ENCODE measurements around the gene ZNF865.
A peak's percentile ranks its signal among the peaks of the same experiment; 100 is the strongest.

ZNF865 gene

DNA sequence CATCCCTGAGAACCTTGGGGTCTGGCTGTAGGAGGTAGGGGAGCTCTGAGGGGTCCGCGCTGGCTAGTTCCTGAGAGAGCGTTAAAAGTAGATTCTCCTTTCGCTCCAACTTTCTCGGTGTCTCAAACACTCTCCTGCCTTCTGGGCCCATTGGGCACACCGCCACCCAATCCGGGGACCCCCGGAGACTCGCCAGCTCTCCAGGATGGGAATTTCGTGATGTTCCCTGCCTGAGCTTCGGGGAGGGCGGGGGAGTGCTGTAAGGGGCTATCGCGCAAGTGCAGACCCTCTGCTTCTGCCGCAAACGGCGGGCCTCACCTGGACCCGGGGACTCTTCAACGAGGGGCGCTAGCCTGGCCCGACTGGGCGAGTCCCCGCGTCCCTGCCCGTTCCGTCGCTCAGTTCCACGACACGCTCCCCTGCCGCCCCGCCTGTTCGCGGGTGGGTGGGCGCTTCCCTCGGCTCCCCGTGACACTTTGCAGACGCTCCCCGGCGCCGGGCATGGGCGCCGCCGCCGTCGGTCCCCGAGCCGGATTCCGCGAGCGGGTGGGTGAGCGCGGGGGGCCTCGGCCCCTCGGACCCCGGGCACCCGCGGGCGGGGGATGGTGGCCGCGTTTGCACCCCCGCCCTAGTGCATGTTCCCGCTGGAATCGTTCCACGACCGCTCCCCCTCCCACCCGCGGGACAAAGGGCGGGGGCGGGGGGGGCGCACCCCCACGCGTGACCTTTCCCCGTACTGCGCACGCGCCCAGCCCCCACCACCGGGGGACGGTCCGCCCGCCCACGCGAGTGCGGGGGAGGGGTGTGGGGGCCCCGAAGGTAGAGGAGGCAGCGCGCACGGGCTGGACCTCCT, 42.5 kb downstream of the ZNF865 start, which contains the start of gene CCDC106:
CCDC106 (plus strand) TSS at position 481 of the 853 bp plus-strand sequence. CDS start 835 bp downstream, outside the sequence.
- peak; percentile 38 for DNase-seq

DNA sequence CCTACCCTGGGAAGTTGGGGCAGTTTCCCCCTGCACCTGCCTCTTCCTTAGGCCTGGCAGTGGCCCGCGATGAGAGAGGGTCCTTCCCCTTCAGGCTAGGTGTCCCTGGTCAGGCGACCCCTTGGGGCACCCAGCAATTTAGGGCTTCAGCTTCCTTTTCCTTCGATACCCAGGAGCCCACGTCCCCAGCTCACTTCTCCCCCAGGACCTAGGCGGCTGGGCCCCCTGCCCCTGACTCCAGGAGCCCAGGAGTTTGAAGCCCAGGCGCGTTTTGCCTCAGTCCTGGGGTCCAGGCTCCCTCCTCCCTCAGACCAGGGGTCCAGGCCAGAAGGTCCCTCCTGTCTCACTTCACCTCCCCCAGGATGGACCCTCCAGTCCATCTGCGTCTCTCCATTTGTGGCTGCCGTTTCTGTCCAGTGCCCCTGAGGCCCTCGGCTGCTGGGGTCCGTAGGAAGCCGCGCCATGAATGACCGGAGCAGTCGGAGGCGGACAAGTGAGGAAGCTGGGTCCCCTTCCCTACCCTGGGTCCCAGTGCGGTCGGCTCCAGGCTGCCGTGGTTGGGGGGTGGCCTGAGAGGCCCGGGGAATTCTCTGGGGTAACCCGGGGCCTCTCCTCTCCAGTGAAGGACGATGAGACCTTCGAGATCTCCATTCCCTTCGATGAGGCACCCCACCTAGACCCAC, 43.3 kb downstream of the ZNF865 start:
- no peak for DNase-seq

DNA sequence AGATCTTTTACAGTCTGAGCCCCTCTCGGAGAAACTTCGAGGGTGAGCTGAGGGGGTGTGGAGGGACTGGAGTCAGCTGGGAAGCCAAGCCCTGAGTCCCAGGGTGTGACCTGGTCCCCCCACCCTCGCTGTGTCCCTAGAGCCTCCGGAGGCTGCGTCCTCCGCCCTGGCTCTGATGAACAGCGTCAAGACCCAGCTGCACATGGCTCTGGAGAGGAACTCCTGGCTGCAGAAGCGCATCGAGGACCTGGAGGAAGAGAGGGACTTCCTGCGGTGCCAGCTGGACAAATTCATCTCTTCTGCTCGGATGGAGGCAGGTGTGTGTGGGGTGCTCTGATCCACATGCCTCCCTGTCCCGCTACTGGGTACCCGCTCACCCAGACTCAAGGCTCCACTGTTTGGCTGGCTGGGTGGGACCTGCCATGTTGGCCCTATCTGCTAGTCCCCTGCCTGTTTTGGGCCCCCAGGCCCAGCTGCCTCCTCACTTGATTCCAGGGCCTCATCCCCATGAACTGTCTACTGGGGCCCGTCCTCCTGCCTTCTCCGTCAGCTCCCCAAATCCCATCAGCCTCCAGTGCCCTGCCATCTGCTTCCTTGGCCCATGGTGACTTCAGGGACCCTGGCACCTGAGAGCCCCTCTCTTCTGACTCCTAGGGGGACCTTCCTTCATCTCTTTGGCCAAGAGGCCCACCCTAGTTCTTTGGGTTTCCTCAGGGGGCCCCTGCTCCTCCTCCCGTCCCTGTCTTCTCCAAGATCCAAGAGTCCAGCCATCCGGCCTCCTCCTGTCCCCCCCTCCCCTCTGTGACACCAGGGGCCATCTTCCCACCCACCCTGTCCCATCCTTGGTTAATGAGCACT, 44.0 kb downstream of the ZNF865 start:
- no peak for DNase-seq

DNA sequence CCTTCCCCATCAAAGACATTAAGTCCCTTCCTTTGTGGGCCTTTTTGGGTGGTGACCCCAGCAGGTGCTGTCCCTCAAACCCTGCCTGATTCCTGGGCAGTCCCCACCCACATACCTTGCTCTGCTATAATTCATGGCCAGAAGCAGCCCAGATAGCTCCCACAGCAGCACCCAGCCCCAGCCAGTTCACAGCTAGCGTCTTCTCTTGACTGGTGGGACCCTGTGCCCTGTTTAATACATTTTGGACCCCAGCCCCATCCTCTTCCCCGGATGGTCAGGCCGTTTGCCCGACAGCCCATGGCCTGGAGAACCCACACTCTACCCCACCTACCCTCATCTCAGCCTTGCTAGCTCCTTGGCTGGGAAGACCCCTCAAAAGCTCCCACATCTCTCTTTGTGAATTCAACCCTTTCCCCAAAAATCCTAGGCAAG, 44.7 kb downstream of the ZNF865 start:
- no peak for DNase-seq

DNA sequence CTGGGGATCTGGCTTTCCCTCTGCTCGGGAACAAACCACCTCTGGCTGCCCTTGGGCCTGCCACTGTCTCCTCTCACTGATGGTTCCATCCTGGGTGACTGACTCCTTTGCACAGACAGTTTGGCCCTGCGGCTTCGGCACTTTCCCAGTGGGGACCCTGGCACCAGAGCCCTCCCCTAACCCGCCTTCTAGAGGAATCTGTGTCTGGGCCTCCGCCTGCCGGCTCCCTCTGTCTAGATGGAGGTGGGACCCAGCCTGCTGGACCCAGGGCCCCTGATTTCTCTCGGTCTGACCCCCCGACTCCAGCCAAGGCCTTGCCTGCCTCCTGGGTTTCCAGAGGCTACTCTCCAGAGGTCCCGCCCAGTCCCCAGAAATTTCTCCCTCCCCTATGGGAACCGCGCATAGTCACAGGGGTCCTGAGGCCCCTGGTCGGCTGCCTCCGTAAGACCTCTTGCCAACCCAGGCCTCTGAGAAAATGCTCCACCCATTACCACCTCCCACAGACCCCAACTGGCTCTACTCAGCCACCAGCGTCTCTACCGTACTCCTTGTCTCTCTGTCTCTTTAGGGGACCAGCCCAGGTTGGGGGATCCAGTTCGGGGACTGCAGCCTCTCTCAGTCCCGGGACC, 45.3 kb downstream of the ZNF865 start:
- DNase-seq, result no peak

DNA sequence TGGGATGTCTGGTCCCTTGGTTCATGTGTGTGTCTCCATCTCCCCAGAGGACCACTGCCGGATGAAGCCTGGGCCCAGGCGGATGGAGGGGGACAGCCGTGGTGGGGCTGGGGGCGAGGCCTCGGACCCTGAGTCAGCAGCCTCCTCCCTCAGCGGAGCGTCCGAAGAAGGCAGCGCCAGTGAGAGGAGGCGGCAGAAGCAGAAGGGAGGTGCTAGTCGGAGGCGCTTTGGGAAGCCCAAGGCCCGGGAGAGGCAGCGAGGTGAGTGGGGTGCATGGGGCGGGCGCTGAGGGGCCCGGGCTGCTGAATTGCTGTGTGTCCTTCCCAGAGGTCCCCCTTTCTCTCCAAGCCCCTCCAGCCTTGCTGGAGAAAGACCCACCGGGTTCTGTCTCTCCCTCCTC, 45.8 kb downstream of the ZNF865 start:
- DNase-seq, result no peak

DNA sequence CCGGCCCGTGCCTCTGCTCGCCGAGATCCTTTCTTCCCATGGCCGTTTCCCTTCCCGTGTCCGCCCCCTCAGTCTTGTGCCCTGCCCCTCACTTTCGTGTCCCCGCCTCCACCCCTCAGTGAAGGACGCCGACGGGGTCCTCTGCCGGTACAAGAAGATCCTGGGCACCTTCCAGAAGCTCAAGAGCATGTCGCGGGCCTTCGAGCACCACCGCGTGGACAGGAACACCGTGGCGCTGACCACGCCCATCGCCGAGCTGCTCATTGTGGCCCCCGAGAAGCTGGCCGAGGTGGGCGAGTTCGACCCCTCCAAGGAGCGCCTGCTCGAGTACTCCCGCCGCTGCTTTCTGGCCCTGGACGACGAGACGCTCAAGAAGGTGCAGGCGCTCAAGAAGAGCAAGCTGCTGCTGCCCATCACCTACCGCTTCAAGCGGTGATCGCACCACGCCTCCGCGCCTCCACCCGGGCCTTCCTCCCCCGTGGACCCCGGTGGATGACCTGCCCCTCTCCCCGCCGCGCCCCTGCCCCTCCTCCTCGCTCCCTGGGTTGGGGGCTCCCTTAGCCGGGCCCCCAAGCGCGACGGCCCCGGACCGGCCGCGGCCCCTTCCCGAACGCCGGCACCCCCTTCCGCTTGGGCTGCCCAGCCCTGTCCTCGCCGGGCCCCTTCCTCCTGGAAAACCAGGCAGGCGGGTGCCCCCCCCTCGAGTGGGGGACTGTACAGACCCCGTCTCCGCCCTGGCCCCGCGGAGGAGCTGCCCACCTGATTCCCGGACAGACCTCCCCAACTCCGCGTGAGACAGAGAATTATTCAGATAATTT, 47.1 kb downstream of the ZNF865 start:
- DNase-seq, result no peak

DNA sequence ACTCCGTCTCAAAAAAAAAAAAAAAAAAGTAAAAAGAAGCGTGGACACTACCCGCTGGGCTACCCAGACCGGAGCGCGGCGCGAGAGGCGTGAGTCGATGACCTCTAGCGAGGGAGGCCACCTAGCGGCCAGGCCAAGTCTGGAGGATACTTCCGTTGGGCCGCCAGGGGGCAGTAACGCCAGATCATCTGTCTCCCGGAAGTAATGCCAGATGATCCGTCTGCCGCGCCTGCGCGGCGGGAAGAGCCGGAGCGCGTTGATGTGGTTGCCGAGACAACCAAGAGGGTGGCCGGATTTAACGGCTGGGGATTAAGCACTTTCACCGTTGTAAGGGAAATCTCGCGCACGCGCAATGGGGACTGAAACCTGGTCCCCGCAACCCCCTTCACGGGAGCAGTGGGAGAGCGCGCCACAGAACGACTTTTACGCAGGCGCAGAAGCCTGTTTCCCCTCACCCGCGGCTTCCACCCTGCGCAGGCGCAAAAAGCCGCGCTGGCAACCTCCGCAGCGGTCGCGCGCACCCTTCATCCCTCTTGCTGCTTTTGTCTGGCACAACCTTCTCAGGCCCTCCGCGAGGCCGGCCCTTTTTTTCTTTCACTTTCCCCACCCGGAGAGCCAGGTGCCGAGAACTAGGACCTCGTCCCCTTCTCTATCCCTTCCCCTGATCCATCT, 48.3 kb downstream of the ZNF865 start:
- peak; percentile 96 for DNase-seq

DNA sequence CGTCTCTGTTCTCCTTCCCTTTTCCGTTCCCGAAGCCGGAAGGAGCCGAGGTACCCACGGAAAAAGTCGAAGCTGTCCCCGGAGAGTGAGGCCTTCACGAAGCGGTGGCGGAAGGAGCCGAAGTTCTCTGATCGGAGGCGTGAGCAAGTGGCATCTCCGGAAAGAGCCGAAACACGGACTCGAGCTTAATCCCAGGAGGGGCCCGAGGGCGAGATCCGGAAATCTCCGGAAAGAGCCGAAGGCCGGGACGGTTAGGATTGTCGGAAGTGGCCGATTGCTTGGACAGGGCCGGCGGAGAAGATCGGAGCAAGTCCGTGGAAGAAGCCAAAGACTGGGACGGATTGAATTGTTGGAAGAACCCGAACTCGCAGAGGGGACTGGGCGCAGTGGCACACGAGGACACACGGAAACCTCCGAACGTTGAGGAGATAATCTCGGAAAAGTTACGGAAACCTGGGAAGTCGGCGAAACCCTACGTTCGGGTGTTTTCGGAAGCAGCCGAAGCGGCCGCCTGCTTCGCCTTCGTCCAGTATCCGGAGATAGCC, 48.9 kb downstream of the ZNF865 start:
- DNase-seq, result peak; percentile 98

DNA sequence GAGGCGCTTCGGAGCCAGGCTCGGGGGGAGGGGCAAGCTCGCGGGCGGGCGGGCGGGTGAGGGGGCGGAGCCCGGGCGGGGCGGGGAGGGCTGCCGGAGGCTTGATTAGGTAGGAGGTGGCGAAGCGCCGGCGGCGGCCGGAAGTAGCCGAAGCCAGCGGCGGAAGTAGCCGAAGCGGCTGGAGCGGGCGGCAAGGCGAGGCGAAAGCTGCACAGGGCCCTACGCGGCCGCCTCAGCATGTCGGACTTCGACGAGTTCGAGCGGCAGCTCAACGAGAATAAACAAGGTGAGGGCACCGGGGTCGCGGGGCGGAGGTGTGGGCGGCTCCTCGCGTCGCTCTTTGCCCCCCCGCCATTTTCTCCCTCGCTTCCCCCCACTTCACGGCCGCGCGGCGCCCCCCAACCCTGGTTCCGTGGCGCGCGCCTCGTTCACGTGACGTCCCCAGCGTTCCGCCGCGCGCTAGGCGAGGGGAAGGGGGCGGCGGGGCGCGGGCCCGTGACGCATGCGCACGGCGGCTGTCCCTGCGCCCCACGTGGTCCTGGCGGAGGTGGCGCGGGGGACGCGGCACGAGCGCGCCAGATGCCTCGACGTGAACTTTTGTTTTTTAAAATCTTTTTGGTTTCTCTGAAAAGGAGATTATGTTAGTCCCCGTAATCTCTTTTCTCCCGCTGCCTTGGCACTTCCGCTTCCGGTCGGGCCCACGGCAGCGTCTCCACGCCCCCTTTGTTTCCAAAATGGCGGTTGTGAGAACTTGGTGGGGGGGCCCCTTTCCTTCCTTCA, 49.6 kb downstream of the ZNF865 start, which contains the start of gene U2AF2:
U2AF2 (plus strand) TSS at position 168 of the 780 bp plus-strand sequence; CDS start at position 238, 70 bp downstream.
- peak; percentile 84 for DNase-seq

DNA sequence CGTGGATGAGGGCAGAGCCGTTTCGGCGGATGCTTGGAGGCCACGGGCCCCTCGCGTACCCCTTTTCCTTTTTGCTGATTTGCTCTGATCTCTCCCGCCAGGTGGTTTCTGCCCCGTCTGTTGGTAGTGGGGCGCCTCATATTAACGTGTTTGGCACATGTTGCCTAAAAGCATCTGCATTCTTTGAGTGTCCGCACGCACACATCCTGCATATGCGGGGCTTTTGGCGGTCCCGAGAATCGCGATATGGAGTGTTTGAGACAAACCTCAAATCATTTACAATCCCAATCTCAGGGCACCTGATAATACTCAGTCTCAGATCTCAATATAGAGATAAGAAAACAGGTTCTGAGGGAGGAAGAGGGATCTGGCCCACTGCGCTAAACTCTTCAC, 50.2 kb downstream of the ZNF865 start:
- no peak for DNase-seq

DNA sequence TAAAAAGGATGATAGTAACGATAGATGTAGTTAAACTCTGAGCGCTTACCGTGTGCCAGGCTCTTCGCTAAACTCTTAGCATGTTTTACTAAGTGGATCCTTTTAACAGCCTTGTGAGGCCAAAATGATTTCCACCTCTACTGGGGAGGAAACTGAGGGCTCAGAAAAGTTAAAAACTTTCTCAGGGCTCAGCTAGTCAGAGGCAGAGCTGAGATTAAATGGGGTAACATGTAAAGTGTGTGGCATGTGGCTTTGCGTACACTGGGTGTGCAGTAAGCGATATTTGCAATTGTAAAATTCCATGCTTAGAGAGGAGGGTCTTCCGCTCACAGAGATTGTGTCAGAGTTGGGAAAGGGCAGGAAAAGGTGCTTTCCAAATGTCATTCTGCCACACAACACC, 51.1 kb downstream of the ZNF865 start:
- DNase-seq, result no peak

DNA sequence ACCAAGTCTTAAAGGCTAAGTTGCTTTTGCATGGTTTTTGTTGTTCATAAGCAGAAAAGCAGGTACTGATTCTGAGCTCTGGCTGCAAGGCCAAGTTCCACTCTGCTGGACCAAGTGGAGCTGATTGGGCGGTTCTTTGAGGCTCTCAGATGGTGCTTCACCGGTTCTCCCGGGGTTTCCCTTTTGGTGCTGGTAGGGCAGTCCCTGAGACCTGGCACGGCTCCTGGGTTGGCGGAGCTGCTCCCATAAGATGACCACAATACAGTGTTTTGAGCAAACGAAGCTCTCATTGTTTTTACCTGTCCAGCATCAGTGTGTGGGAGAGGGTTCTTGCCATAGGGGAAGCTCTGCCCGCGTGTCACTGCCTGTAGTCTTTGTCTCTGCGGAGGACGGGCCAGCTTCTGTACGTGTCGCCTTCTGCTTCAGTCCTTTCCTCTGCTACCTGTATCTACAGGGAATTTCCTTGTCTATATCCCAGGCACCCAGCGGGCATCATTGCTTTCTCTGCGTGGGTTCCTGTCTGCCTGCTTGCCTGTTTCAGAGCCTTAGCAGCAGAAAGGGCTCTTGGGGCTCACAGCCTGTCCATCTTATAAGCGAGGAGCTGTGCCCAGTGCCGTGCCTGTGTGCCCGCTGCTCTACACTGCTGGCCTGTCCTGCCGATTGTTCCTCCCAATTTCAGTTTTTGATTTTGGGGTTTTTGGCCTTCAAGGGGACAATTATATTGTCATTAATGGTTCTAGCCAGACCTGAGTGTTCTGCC, 51.7 kb downstream of the ZNF865 start:
- DNase-seq, result no peak

DNA sequence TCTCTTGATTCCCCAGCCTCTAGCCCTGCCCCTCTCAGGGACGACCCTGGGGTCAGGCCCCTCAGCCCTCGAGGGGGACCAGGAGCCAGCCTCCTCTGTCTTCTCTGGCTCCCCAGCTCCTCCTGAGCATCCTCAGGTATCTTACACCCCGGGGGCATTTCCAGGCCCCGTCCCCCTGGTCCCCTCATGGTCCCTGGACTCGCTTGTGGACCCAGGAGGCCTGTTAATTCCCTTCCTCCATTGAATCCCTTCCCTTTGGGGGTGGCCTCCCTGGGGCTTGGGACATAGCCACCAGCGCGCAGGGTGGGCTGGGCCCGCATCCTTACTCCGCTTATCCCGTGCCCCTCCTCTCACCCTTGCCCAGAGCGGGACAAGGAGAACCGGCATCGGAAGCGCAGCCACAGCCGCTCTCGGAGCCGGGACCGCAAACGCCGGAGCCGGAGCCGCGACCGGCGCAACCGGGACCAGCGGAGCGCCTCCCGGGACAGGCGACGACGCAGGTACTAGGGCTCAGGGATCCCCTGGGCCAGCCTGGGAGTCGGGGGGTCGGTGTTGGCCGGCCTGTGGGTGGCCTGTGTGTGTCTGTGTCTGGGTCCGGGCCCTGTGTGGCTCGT, 53.5 kb downstream of the ZNF865 start:
- no peak for DNase-seq

DNA sequence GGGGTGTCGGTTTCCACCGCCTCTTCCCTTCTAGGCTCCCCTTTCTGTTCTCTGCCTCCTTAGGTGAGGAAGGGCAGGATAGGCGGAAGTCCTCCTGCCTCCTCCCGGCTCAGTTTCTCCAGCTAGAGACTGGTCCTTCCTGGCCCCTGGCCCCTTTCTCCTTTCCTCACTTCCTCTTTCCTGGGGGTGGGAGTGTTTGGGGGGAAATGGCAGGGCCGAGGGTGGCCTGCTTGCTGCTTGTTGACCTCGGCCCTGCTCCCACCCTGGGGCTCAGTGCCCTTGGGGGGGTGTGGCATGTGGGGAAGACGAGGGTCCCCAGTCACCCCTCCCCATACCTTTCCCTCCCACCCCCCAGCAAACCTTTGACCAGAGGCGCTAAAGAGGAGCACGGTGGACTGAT, 54.4 kb downstream of the ZNF865 start:
- DNase-seq, result no peak

DNA sequence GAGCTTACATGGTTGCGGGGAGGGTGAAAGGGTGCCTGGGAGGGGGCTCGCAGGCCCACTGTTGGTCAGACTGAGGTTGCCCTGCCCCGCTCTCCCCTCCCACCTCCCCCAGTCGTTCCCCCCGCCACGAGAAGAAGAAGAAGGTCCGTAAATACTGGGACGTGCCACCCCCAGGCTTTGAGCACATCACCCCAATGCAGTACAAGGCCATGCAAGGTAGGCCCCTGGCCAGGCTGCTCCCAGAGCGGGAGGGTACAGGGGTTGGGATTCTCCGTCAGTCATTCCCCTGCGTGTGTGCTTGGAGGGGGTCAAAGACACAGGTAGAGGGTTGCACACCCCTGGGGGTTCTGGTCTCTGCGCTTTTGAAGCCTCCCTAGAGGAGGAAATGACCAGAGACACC, 55.0 kb downstream of the ZNF865 start:
- DNase-seq, result no peak

DNA sequence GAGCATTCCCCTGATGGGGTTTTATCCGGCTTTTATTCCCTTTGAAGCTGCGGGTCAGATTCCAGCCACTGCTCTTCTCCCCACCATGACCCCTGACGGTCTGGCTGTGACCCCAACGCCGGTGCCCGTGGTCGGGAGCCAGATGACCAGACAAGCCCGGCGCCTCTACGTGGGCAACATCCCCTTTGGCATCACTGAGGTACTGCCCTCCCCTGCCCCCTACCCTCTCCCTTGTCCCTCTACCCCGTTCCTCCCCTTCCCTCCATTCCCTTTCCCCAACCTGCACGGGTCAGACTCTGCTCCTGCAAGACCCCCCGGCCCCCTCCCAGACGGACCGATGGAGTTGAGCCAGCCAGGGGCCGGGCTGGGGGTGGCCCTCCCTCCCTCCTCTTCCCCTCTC, 55.5 kb downstream of the ZNF865 start:
- no peak for DNase-seq

DNA sequence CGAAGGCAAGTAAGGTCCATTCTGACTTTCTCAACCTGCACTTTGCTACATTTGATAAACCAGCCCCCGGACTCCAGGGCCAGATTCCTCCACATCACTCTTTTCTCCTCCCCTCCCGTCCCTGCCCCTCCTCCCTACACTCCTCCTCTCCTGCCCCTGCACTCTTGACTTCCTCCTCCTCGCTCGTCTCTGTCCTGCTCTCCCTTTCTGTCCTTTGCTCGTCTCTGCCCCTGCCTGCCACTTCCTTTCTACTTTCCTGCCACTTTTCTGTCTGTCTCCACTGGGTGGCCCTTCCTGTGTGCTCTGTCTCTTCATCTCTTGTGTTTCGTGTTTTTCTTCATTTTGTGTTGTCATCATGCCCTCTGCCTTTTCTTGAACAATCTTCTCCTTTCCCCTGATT, 56.4 kb downstream of the ZNF865 start:
- no peak for DNase-seq
